Immature natural killer cell (primary cell): ENCODE data around the gene C14orf132. TPM values are rescaled to one million over a fixed set of nuclear protein-coding genes. Genes with fewer than 3 reads are reported as not detected.
"Not testable (repeated sequence)": the region's sequence is repeated elsewhere in the genome, so short reads cannot be mapped to it uniquely, and the experiment has no call there.

Experiments used
- DNase-seq, 3 donors: peaks; one replicate each; pipeline ENCODE4 v3.0.0; 2022; ENCODE audit warnings: mixed read lengths in 1 of 3
- H3K27ac Mint-ChIP-seq, 6 donors: one replicate each; pipeline ENCODE4 v1.8.0; 2020; ENCODE audit warnings: mixed read lengths in 6 of 6, mild to moderate bottlenecking in 5 of 6, inconsistent platforms in 4 of 6, moderate library complexity in 3 of 6
- H3K27me3 Mint-ChIP-seq, 3 donors: one replicate each; pipeline ENCODE4 v1.8.0; 2020 to 2021; ENCODE audit warnings: low read depth in 3 of 3, mild to moderate bottlenecking in 3 of 3, mixed read lengths in 3 of 3, moderate library complexity in 3 of 3, inconsistent platforms in 1 of 3
- H3K36me3 Mint-ChIP-seq, 3 donors: one replicate each; pipeline ENCODE4 v1.8.0; 2020; ENCODE audit warnings: mixed read lengths in 3 of 3, inconsistent platforms in 2 of 3, mild to moderate bottlenecking in 2 of 3
- H3K4me1 Mint-ChIP-seq, 2 donors: one replicate each; pipeline ENCODE4 v1.8.0; 2020; ENCODE audit warnings: inconsistent platforms in 2 of 2, mild to moderate bottlenecking in 2 of 2, mixed read lengths in 2 of 2, moderate library complexity in 1 of 2
- H3K4me3 Mint-ChIP-seq, 5 donors: one replicate each; pipeline ENCODE4 v1.8.0; 2020; ENCODE audit warnings: mild to moderate bottlenecking in 5 of 5, mixed read lengths in 5 of 5, inconsistent platforms in 3 of 5, moderate library complexity in 3 of 5
- H3K9me3 Mint-ChIP-seq, 6 donors: one replicate each; pipeline ENCODE4 v1.8.0; 2020; ENCODE audit warnings: mild to moderate bottlenecking in 6 of 6, mixed read lengths in 6 of 6, inconsistent platforms in 4 of 6, moderate library complexity in 3 of 6
- polyA plus RNA-seq, 3 donors: library from polyadenylated mRNA; unstranded; fragments of 300-500 nt; fragmentation: Illumina TruSeq; gene quantifications; one replicate each; pipeline ENCODE4 v1.2.3, GENCODE V29; 2021

Gene C14orf132
- polyA plus RNA-seq, result not detected

GRCh38 chr14:96038920-96039632 lies at the start of gene C14orf132:
TSS of gene C14orf132 (plus strand) at chr14:96039362. CDS start at chr14:96039501, 139 bp downstream.
- no peak for DNase-seq
- H3K27me3 Mint-ChIP-seq, result peaks cover 11 to 28% (median 15%) of the 10 kb centered on the region in 3 donors

GRCh38 chr14:95993768-95994592 lies 45.2 kb upstream of the C14orf132 start:
- H3K27me3 Mint-ChIP-seq, result peaks cover 0 to 27% (median 5%) of the 10 kb centered on the region in 3 donors
- no peaks in the 10 kb centered on the region for H3K36me3 Mint-ChIP-seq
- no peak overlapping the region for H3K27ac Mint-ChIP-seq
- H3K9me3 Mint-ChIP-seq, result peaks cover 3 to 16% (median 8%) of the 10 kb centered on the region in 6 donors
- peak; percentile 2 to 12 (median 6) for DNase-seq
- no peak overlapping the region for H3K4me3 Mint-ChIP-seq
- H3K4me1 Mint-ChIP-seq, result no peaks in the 10 kb centered on the region

More at GRCh38 chr14:96038920-96039632, at the start of gene C14orf132:
- Mint-ChIP-seq H3K36me3 (peaks cover 0 to 3% (median 0%) of the 10 kb centered on the region in 3 donors), H3K4me1 (peaks cover 14 to 17% of the 10 kb centered on the region in 2 donors), H3K4me3 (peak within 1 kb of the TSS in 4 of 5 donors; percentile 13 to 55 (median 50)), H3K9me3 (no peaks in the 10 kb centered on the region), H3K27ac (no peak within 1 kb of the TSS)

DNA sequence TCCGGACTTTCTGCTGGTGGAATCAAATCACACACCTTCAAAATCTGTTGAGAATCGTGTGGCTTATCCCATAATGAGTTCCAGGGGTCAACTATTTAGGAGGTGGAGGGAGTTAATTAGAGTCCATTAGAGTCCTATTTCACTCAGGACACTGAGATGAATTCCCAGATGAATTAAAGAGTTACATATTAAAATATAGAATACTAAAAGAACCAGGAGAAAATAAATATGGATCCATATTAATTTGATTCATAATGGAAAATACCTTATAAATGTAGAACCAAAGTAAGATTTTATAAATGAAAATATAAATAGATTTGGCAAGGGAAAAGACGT lies 44.6 kb upstream of the C14orf132 start:
- Mint-ChIP-seq H3K36me3 (no peaks in the 10 kb centered on the region), H3K27me3 (peaks cover 0 to 27% (median 5%) of the 10 kb centered on the region in 3 donors), H3K4me1 (no peaks in the 10 kb centered on the region), H3K4me3 (no peak overlapping the region), H3K27ac (no peak overlapping the region), H3K9me3 (peaks cover 3 to 16% (median 8%) of the 10 kb centered on the region in 6 donors)
- no peak for DNase-seq

DNA sequence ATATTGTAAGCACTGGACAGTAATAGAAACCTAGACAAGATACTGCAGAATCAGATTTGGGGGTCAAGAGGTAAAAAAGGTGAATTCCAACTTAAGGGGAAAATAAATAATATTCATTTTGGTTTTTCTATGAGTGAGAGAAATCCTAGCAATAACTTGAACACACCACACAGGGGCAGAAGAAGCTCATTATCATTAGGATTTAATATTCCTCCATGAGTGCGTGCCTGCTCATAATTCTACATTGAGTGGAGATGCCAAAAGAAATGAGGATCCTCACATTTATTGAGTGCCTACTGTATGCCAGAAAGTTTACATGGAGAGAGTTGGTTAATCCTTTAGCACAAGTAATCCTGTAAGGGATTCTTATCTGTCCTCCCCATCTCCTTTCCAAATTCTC lies 40.5 kb upstream of the C14orf132 start:
- no peak overlapping the region for H3K4me3 Mint-ChIP-seq
- H3K36me3 Mint-ChIP-seq, result no peaks in the 10 kb centered on the region
- H3K27me3 Mint-ChIP-seq, result peaks cover 1 to 32% (median 6%) of the 10 kb centered on the region in 3 donors
- H3K9me3 Mint-ChIP-seq, result peaks cover 0 to 6% (median 1%) of the 10 kb centered on the region in 6 donors
- no peaks in the 10 kb centered on the region for H3K4me1 Mint-ChIP-seq
- DNase-seq, result no peak
- H3K27ac Mint-ChIP-seq, result no peak overlapping the region

DNA sequence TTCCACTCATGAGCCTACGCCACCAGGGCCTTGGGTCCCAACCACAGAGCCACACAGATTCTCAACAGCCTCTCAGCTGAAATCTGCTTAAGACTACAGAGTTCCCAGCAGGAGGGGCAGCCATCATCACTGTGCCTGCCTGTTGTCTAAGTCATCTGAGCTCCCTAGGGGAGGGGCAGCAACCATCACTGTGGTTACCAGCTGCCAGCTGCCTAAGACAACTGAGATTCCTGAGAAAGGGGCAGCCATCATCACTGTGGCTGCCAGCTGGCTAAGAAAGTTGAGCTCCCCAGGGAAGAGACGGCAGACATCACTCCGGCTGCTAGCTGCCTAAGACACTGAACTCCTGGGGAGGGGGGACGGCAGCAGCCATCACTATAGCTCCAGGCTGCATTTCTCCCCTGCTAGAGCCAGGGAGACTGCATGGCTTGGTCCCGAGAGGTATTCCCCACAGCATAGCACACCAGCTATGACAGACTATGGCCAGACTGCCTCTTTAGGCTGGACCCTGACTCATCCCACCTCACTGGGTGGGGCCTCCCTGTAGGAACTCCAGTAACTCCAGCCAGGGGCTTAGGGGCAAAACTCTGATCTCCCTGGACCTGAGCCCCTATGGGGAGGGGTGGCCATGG lies 37.2 kb upstream of the C14orf132 start:
- Mint-ChIP-seq H3K9me3 (peaks cover 0 to 11% (median 4%) of the 10 kb centered on the region in 6 donors), H3K27ac (no peak overlapping the region), H3K4me3 (no peak overlapping the region), H3K4me1 (no peaks in the 10 kb centered on the region), H3K27me3 (peaks cover 4 to 26% (median 7%) of the 10 kb centered on the region in 3 donors), H3K36me3 (no peaks in the 10 kb centered on the region)
- DNase-seq, result no peak

DNA sequence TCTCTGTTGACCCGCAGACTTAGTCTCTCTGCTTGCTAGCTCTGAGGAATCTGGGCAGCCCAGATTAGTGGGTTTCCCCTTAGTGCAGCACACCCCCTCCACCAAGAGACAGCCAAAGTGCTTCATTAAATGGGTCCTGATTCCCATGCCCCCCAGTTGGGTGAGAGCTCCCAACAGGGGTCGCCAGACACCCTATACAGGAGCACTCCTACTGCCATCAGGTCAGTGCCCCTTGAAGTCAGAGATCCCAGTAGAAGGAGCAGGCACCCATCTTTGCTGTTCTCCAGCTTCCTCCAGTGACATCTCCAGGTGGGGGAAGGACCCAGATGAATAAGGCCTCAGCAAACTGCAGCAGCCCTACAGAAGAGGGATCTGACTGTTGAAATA lies 36.7 kb upstream of the C14orf132 start:
- Mint-ChIP-seq H3K27me3 (peaks cover 4 to 24% (median 7%) of the 10 kb centered on the region in 3 donors), H3K4me1 (no peaks in the 10 kb centered on the region), H3K27ac (no peak overlapping the region), H3K9me3 (peaks cover 0 to 11% (median 4%) of the 10 kb centered on the region in 6 donors), H3K4me3 (no peak overlapping the region), H3K36me3 (no peaks in the 10 kb centered on the region)
- DNase-seq, result no peak

DNA sequence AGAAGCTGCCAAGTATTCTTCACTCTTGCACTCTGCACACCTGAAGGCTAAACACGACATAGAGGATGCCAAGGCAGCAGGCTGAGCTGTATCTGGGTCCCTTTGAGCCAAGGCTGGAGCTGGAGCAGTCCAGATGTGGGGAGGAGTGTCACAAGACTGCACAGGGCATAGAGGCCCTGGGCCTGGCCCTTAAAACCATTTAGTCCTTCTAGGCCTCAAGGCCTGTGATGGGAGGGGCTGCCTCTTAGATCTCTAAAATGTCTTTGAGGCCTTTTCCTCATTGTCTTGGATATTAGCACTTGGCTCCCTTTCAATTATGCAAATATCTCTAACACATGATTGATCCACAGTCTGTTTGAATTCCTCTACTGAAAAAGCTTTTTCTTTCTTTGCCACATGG lies 28.0 kb upstream of the C14orf132 start:
- H3K27ac Mint-ChIP-seq, result no peak overlapping the region
- no peak for DNase-seq
- peaks cover 0 to 12% (median 8%) of the 10 kb centered on the region in 6 donors for H3K9me3 Mint-ChIP-seq
- no peak overlapping the region for H3K4me3 Mint-ChIP-seq
- no peaks in the 10 kb centered on the region for H3K4me1 Mint-ChIP-seq
- H3K27me3 Mint-ChIP-seq, result peaks cover 0 to 5% (median 3%) of the 10 kb centered on the region in 3 donors
- peaks cover 0 to 9% (median 5%) of the 10 kb centered on the region in 3 donors for H3K36me3 Mint-ChIP-seq

GRCh38 chr14:96011607-96012006 lies 27.6 kb upstream of the C14orf132 start:
- H3K27ac Mint-ChIP-seq, result no peak overlapping the region
- peaks cover 0 to 9% (median 5%) of the 10 kb centered on the region in 3 donors for H3K36me3 Mint-ChIP-seq
- H3K27me3 Mint-ChIP-seq, result peaks cover 0 to 5% (median 3%) of the 10 kb centered on the region in 3 donors
- DNase-seq, result no peak
- no peaks in the 10 kb centered on the region for H3K4me1 Mint-ChIP-seq
- no peak overlapping the region for H3K4me3 Mint-ChIP-seq
- H3K9me3 Mint-ChIP-seq, result peaks cover 0 to 12% (median 8%) of the 10 kb centered on the region in 6 donors

- H3K4me3 Mint-ChIP-seq, H3K27ac Mint-ChIP-seq, H3K27me3 Mint-ChIP-seq, H3K4me1 Mint-ChIP-seq, DNase-seq, H3K36me3 Mint-ChIP-seq: not testable (repeated sequence)
- H3K9me3 Mint-ChIP-seq, result peaks cover 0 to 12% (median 8%) of the 10 kb centered on the region in 6 donors
These were observed 26.4 kb upstream of the C14orf132 start for GRCh38 chr14:96012757-96013156.

DNA sequence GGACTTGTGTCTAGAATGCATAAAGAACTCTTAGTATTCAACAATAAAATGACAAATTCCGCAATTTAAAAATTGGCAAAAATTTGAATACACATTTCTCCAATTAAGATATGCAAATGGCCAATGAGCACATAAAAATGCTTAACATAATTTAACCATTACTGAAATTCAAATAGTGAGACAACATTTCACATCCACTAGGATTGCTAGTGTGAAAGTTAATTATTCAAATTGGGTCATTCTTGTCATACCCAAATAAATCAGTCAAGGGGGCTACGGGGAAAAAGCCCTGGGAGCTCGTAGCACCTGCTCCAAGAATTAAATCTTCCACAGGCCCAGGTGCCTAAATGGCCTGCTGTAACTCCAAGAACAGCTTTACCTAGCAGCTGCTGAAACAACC lies 25.0 kb upstream of the C14orf132 start:
- peaks cover 0 to 9% (median 5%) of the 10 kb centered on the region in 3 donors for H3K36me3 Mint-ChIP-seq
- peaks cover 0 to 7% (median 6%) of the 10 kb centered on the region in 3 donors for H3K27me3 Mint-ChIP-seq
- DNase-seq, result no peak
- no peaks in the 10 kb centered on the region for H3K4me1 Mint-ChIP-seq
- no peak overlapping the region for H3K4me3 Mint-ChIP-seq
- peaks cover 0 to 12% (median 8%) of the 10 kb centered on the region in 6 donors for H3K9me3 Mint-ChIP-seq
- no peak overlapping the region for H3K27ac Mint-ChIP-seq

DNA sequence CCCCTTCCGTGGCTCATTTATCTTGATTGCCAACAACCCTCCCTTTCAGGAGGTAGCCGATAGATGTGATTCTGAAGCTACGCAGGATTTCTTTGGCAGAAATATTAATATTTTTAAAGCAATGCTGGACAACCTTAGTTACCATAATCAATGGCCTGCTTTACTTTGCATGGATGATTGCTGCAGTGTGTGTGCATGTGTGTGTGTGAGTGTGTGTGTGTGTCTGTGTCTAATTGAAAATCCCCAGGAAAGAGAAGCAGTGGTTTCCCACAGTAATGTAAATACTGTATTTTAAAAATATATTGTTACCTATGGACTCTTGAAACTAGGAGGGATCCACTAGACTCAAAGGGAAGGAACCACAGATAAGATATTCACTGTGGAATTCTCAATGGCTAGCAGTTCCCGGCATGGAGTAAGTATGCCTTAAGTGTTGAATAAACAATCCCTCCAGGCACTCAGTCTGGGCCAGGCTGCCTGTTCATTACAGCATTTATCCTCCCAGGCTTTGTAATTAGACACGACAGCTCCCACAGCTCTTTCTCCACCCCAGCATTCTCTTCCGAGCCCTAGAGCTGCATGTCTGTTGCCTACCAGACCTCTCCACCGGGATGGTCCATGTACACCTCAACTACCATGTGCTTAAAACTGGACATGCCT lies 22.5 kb upstream of the C14orf132 start:
- Mint-ChIP-seq H3K9me3 (peaks cover 0 to 7% (median 2%) of the 10 kb centered on the region in 6 donors), H3K4me1 (no peaks in the 10 kb centered on the region), H3K27ac (no peak overlapping the region), H3K4me3 (no peak overlapping the region), H3K36me3 (peaks cover 0 to 5% (median 3%) of the 10 kb centered on the region in 3 donors), H3K27me3 (peaks cover 2 to 11% (median 9%) of the 10 kb centered on the region in 3 donors)
- no peak for DNase-seq

- Mint-ChIP-seq H3K9me3 (peaks cover 0 to 3% (median 0%) of the 10 kb centered on the region in 6 donors), H3K27me3 (peaks cover 2 to 11% (median 9%) of the 10 kb centered on the region in 3 donors)
These were observed 21.3 kb upstream of the C14orf132 start for GRCh38 chr14:96017882-96018281.

More at GRCh38 chr14:96017882-96018281, 21.3 kb upstream of the C14orf132 start:
- Mint-ChIP-seq H3K4me3 (no peak overlapping the region), H3K36me3 (no peaks in the 10 kb centered on the region), H3K27ac (no peak overlapping the region), H3K4me1 (no peaks in the 10 kb centered on the region)
- no peak for DNase-seq
